OCI-LY1 (cell line): ENCODE data around the gene WNK1.

ENCODE experiments used
- H2AFZ ChIP-seq: fragments of 200-600 bp; sonication (generic), shearing (Covaris generic); 2 replicates; pipeline ENCODE4 v1.6.0; 2014; ENCODE audit warnings: antibody characterized with exemption, mild to moderate bottlenecking, low read length
- H3F3A ChIP-seq: fragments of 200-600 bp; sonication (generic), shearing (Covaris generic); 2 replicates; pipeline ENCODE4 v1.6.0; 2014; ENCODE audit warnings: mild to moderate bottlenecking, antibody characterized with exemption, low read length, moderate library complexity; ENCODE audit not compliant: insufficient read depth
- H3K27ac ChIP-seq: fragments of 200-600 bp; sonication (generic); 2 replicates; pipeline ENCODE4 v1.5.1; 2014; ENCODE audit warnings: low read length, mixed run types, mild to moderate bottlenecking, low read depth; ENCODE audit not compliant: poor library complexity, severe bottlenecking
- H3K27me3 ChIP-seq: fragments of 200-600 bp; sonication (generic); 2 replicates; pipeline ENCODE4 v1.6.0; 2014; ENCODE audit warnings: antibody characterized with exemption, mild to moderate bottlenecking, low read length, moderate library complexity; ENCODE audit not compliant: insufficient read depth
- H3K36me3 ChIP-seq: fragments of 200-600 bp; sonication (generic); 2 replicates; pipeline ENCODE4 v1.6.1; 2014; ENCODE audit warnings: mild to moderate bottlenecking, antibody characterized with exemption, low read length, moderate library complexity, mixed read lengths; ENCODE audit not compliant: insufficient read depth
- H3K4me1 ChIP-seq: fragments of 200-600 bp; sonication (generic); 2 replicates; pipeline ENCODE4 v1.5.1; 2014; ENCODE audit warnings: mild to moderate bottlenecking, low read length, moderate library complexity; ENCODE audit not compliant: insufficient read depth, severe bottlenecking
- H3K4me2 ChIP-seq: fragments of 200-600 bp; sonication (generic), shearing (Covaris generic); 2 replicates; pipeline ENCODE4 v1.6.1; 2014; ENCODE audit warnings: low read length
- H3K4me3 ChIP-seq: fragments of 200-600 bp; sonication (generic); 2 replicates; pipeline ENCODE4 v1.5.1; 2014; ENCODE audit warnings: low read length, low read depth, mild to moderate bottlenecking, mixed read lengths; ENCODE audit not compliant: poor library complexity, severe bottlenecking
- H3K79me2 ChIP-seq: fragments of 200-600 bp; shearing (Covaris generic); 2 replicates; pipeline ENCODE4 v1.6.1; 2016; ENCODE audit warnings: mixed run types, low read length, mixed read lengths; ENCODE audit not compliant: insufficient read depth
- H3K9ac ChIP-seq: fragments of 200-600 bp; sonication (generic), shearing (Covaris generic); 2 replicates; pipeline ENCODE4 v1.6.1; 2014; ENCODE audit warnings: mild to moderate bottlenecking, low read length, mixed read lengths
- H3K9me2 ChIP-seq: fragments of 200-600 bp; sonication (generic), shearing (Covaris generic); 2 replicates; pipeline ENCODE4 v1.6.1; 2014; ENCODE audit warnings: low read depth, mild to moderate bottlenecking, low read length, mixed read lengths
- H3K9me3 ChIP-seq: fragments of 200-600 bp; shearing (Covaris generic); 2 replicates; pipeline ENCODE4 v1.6.1; 2014; ENCODE audit warnings: low read length, mixed read lengths
- H4K20me1 ChIP-seq: fragments of 200-600 bp; sonication (generic), shearing (Covaris generic); 2 replicates; pipeline ENCODE4 v1.6.0; 2016; ENCODE audit warnings: mild to moderate bottlenecking, low read length; ENCODE audit not compliant: insufficient read depth
- CTCF ChIP-seq: fragments of 200-600 bp; sonication (generic), shearing (Covaris generic); IDR thresholded peaks from 2 replicates; pipeline ENCODE4 v1.5.1; 2017; ENCODE audit warnings: mild to moderate bottlenecking, antibody characterized with exemption, low read length, moderate library complexity, mixed read lengths
- EZH2 ChIP-seq: fragments of 200-600 bp; sonication (generic), shearing (Covaris generic); IDR thresholded peaks from 2 replicates; pipeline ENCODE4 v1.8.0; 2017; ENCODE audit warnings: borderline replicate concordance, mixed run types, mild to moderate bottlenecking, antibody characterized with exemption, low read length, moderate library complexity, mixed read lengths

WNK1 gene

GRCh38 chr12:851343-851742 lies 99.0 kb downstream of the WNK1 start:
- no peak overlapping the region for H3K9ac ChIP-seq
- TF ChIP-seq EZH2: no peak
- no peak for TF ChIP-seq CTCF

GRCh38 chr12:851913-852312 lies 99.5 kb downstream of the WNK1 start:
- no peak overlapping the region for H2AFZ ChIP-seq
- H3K9me2 ChIP-seq: no peaks in the 10 kb centered on the region
- no peaks in the 10 kb centered on the region for H3K27me3 ChIP-seq
- peaks cover 33% of the 10 kb centered on the region; the same call in 1 of the 2 replicates for H3K36me3 ChIP-seq
- H3K4me3 ChIP-seq: no peak overlapping the region
- no peak for TF ChIP-seq CTCF
- no peak for TF ChIP-seq EZH2
- H3K79me2 ChIP-seq: peaks cover 14% of the 10 kb centered on the region; the same call in 1 of the 2 replicates
- no peaks in the 10 kb centered on the region for H3K4me1 ChIP-seq
- no peak overlapping the region for H3K4me2 ChIP-seq
- no peaks in the 10 kb centered on the region for H3K9me3 ChIP-seq
- H3F3A ChIP-seq: peaks cover 2% of the 10 kb centered on the region; the same call in 1 of the 2 replicates
- H3K27ac ChIP-seq: no peak overlapping the region
- no peak overlapping the region for H3K9ac ChIP-seq
- H4K20me1 ChIP-seq: no peaks in the 10 kb centered on the region

More at GRCh38 chr12:851343-851742, 99.0 kb downstream of the WNK1 start:
- Histone ChIP-seq H3K79me2 (peaks cover 14% of the 10 kb centered on the region; the same call in 1 of the 2 replicates), H4K20me1 (no peaks in the 10 kb centered on the region), H3K27me3 (no peaks in the 10 kb centered on the region), H3K4me3 (no peak overlapping the region), H3K4me2 (no peak overlapping the region), H2AFZ (no peak overlapping the region), H3K9me3 (no peaks in the 10 kb centered on the region), H3K9me2 (no peaks in the 10 kb centered on the region), H3K4me1 (no peaks in the 10 kb centered on the region), H3F3A (peaks cover 2% of the 10 kb centered on the region; the same call in 1 of the 2 replicates), H3K36me3 (peaks cover 31% of the 10 kb centered on the region; the same call in 1 of the 2 replicates), H3K27ac (no peak overlapping the region)

- Histone ChIP-seq H2AFZ (no peak overlapping the region), H3K9ac (no peak overlapping the region), H3K79me2 (peaks cover 14% of the 10 kb centered on the region; the same call in 1 of the 2 replicates), H3K4me3 (no peak overlapping the region), H3K4me1 (no peaks in the 10 kb centered on the region), H3K27ac (no peak overlapping the region), H3K4me2 (no peak overlapping the region), H3K27me3 (no peaks in the 10 kb centered on the region), H3F3A (no peaks in the 10 kb centered on the region), H3K9me3 (no peaks in the 10 kb centered on the region), H3K36me3 (peaks cover 35% of the 10 kb centered on the region), H4K20me1 (no peaks in the 10 kb centered on the region), H3K9me2 (no peaks in the 10 kb centered on the region)
- TF ChIP-seq CTCF (no peak), EZH2 (no peak)
Observed at GRCh38 chr12:852864-853263, 100.5 kb downstream of the WNK1 start.
